Frontal cortex (tissue), 4 donors: Measurements from ENCODE around the gene MAGEB3. TPM values are rescaled to one million over a fixed set of nuclear protein-coding genes. Genes with fewer than 3 reads are reported as not detected.
"Not testable (repeated sequence)": the region's sequence is repeated elsewhere in the genome, so short reads cannot be mapped to it uniquely, and the experiment has no call there.

Experiments
- DNase-seq, 2 donors: peaks; one replicate each; pipeline ENCODE4 v3.0.0; 2012; ENCODE audit warnings: low spot score in 2 of 2
- FAIRE-seq: peaks from 2 replicates; lab custom pipeline; 2012; peaks lifted over from hg19 to GRCh38; lab: Jason Lieb, UNC
- total RNA-seq: library from RNA; depleted of rRNA; stranded (reverse); fragments of >200 nt; gene quantifications from one replicate; pipeline ENCODE4 v1.2.3, GENCODE V29; 2014
- donor health status: control.
- donor health status: control.
- donor health status: control.

MAGEB3 gene
- total RNA-seq: not detected

- FAIRE-seq (no peak), DNase-seq (no peak)
These were observed at the start of gene MAGEB3 for GRCh38 chrX:30230395-30230794. MAGEB3 (plus strand) TSS chrX:30230657; CDS start chrX:30235925, 5,268 bp downstream.

GRCh38 chrX:30181353-30181752, 49.1 kb upstream of the MAGEB3 start:
- no peak for DNase-seq
- FAIRE-seq: no peak

- DNase-seq (no peak), FAIRE-seq (no peak)
These were observed 46.9 kb upstream of the MAGEB3 start for GRCh38 chrX:30183554-30183953.

DNA sequence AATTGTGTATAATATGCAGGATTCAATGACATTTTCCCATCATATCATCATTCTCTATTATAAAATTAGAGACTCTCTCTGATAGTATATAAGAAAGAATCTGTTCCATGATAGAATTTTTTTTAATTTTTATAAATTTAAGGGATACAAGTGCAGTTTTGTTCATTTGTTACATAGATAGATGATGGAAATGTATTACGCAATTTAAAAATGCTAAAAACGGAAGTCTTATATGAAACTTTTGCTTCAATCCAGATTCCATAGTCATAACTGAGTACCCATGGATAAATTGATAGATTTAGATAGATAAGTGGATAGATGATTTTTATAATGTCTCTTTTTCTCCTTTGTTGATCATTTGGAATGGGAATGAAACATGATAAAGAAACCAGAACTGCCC, 40.0 kb upstream of the MAGEB3 start:
- FAIRE-seq (no peak), DNase-seq (no peak)

- FAIRE-seq, DNase-seq: not testable (repeated sequence)
These were observed 36.5 kb upstream of the MAGEB3 start for GRCh38 chrX:30193910-30194309.

GRCh38 chrX:30196322-30196721, 34.1 kb upstream of the MAGEB3 start:
- DNase-seq (peak in 1 of 2 donors; percentile 3), FAIRE-seq (no peak)

DNA sequence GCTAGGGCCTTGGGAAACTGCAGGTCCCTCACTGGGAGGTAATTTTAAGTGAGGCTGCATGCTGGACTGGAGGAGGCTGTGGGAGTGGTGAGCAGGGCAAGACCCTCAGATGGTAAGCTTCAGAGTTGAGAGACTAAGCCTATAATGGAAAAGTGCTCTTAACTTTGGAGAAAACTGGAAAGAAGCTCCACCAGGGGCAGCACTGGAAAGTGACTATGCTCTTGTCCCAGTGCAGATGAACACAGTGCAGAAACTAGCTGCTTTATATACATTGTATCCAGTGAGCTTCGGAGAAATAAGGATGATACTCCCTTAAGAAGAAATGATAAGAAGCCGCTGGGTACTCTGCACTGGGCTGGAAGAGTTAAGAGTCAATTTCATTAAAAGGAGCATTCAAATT, 18.3 kb upstream of the MAGEB3 start:
- DNase-seq: no peak
- no peak for FAIRE-seq

DNA sequence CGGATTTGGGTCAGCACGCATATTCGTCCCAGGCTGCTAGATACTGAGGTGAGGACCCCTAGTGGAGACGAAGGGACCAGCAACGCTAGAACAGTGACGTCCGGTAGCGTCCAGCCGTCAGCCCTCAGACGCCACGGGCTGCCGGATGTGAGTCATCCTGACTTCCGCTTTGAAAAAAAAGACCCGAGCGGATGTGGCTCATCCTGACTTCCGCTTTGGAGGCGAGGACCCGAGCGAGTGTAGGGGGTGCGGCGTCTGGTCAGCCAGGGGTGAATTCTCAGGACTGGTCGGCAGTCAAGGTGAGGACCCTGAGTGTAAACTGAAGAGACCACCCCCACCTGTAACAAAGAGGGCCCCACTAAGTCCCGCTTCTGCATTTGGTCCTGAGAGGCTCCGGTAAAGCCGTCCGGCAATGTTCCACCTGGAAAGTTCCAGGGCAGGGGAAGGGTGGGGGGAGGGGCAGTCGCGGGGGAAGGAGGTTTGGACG, 15.1 kb upstream of the MAGEB3 start, which contains the start of gene MAGEB2:
Gene MAGEB2 (plus strand): TSS at position 207 of the 487 bp plus-strand sequence. CDS start 3,018 bp downstream, outside the sequence.
- DNase-seq (no peak), FAIRE-seq (no peak)

- FAIRE-seq: no peak
- no peak for DNase-seq
These were observed 13.0 kb upstream of the MAGEB3 start for GRCh38 chrX:30217465-30217864.

DNA sequence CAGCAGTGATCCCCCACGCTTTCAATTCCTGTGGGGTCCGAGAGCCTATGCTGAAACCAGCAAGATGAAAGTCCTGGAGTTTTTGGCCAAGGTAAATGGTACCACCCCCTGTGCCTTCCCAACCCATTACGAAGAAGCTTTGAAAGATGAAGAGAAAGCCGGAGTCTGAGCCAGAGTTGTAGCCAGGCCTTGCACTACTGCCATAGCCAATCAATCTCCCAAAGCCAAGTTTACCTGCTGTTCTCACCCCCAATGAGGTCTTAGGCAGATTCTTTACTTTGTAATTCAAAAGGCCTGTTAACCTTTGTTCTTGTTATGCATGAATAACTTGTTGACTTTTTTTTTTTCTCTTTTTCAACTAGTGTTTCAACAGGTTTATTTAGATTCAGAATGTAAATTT, 11.1 kb upstream of the MAGEB3 start:
- DNase-seq: no peak

DNA sequence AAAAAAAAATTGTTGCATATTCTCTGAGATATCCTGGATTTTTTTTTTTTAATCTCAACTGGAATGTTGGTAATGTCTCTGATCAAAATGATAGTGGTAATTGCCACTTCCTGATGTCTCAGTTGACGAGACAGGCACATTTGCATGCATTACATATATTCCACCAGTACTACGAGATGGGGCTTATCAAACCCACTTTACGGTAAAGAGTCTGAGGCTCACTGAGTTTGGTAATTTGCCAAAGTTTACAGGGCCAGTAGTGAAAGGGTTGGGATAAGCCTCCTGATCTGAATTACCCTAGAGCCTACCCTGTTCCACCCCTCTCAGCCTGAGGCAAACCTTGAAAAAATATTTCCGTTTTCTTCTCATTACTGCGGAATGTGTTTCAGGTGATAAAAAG, 9.8 kb upstream of the MAGEB3 start:
- FAIRE-seq (no peak), DNase-seq (no peak)

More for the DNA sequence above, 11.1 kb upstream of the MAGEB3 start:
- no peak for FAIRE-seq

DNA sequence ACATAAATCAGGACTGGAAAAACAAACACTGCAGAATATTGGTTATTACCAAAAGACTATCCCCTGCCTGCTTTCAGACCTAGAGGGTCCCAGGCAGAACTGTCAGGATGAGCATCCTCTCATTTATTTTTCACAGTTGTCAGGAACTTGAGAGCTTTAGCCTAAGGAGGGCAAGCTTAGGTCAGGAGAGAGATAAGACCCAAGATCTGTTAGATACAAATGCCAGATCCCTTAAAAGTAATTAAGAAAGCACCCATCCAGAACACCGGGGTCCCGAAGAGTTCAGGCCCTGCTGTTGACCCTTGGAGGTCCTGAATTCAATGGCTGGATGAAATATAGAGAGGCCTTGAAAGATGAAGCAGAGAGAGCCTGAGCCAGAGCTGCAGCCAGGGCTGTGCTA, 5.9 kb upstream of the MAGEB3 start:
- FAIRE-seq (no peak), DNase-seq (no peak)

DNA sequence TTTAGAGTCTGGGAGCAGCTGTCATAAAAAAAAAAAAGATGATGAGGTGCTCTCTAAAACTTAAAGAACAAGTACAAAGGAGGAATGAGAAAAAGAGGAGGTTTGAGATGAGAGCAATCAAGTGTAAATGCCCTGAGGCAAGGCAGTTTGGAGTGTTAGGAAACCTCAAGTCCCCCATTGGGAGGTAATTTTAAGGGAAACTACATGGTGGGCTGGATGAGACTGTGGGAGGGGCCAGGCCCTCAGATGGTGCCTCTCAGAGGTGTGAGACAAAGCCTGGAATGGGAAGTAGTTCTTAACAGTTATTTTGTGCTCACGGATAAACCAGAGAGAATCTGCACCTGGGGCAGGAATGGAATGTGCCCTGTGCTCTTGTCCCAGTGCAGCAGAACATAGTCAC, 1.9 kb upstream of the MAGEB3 start:
- DNase-seq (no peak), FAIRE-seq (no peak)

DNA sequence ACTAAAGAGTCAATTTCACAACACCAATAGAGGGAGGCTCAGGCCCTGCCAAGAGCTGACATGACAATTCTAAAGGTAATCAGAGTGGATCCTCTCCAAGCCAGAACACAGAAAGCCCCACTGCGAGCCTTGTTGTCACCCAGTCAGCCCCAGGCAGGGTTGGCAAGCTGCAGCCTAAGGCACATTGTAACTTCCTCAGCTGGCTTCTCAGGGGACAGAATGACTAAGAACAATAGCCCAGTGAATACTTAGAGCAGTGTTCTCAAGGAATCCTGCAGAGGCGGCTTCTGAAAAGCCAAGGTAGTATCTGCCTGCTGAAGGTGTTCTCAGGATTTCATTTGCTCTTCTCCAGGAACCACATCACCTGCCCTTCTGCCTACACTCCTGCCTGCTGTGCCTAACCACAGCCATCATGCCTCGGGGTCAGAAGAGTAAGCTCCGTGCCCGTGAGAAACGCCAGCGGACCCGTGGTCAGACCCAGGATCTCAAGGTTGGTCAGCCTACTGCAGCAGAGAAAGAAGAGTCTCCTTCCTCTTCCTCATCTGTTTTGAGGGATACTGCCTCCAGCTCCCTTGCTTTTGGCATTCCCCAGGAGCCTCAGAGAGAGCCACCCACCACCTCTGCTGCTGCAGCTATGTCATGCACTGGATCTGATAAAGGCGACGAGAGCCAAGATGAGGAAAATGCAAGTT, 11.4 kb downstream of the MAGEB3 start, which contains the start of gene MAGEB4:
Gene MAGEB4 (plus strand): TSS at position 277 of the 692 bp plus-strand sequence. CDS start 136 bp downstream, at position 413.
- FAIRE-seq (no peak), DNase-seq (no peak)

GRCh38 chrX:30246769-30247489, 16.5 kb downstream of the MAGEB3 start, which contains the start of gene MAGEB1:
MAGEB1 (plus strand) TSS chrX:30247146; CDS start chrX:30250494, 3,348 bp downstream.
- no peak for FAIRE-seq

DNA sequence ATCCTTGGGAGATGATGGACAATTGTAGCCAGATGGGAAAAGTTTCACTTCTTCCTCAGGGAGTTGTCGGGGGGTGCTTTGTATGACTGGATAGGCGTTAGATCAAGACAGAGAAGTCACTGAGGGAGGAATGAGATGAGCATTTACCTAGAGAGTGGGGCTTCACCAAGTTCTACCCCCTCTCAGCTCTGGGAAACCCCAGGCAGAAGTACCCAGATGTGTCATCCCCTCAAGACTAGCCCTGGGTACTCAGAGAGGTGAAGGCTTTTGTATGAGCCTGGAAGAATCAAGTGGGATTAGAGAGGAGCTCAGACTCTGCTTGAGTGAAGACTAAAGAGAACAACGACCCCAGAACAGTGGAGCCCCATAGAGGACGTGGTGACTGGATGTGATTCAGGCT, 18.4 kb downstream of the MAGEB3 start:
- DNase-seq: no peak
- FAIRE-seq: no peak

More at GRCh38 chrX:30246769-30247489, 16.5 kb downstream of the MAGEB3 start, which contains the start of gene MAGEB1:
- DNase-seq: no peak

GRCh38 chrX:30253257-30253656, 22.8 kb downstream of the MAGEB3 start:
- no peak for DNase-seq
- FAIRE-seq: no peak

GRCh38 chrX:30259927-30260326, 29.5 kb downstream of the MAGEB3 start:
- DNase-seq: no peak
- no peak for FAIRE-seq

GRCh38 chrX:30261012-30261411, 30.6 kb downstream of the MAGEB3 start:
- no peak for FAIRE-seq
- DNase-seq: no peak

DNA sequence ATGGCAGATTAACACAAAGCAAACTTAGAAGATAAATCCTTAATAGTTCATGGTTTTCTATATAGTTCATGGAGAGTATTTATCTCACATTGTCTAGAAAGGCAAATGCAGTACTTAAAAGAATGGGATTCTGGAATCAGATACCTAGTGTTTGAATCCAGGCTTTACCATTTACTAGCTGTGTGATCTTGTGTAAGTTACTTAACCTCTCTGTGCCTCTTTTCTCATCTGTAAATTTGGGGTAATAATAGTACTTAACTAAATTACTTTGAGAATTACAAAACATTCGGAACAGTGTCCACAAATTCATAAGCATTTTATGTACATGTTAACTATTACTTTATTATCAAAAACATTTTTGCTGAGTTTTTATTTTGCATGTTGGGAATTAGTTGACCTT, 32.3 kb downstream of the MAGEB3 start:
- no peak for DNase-seq
- no peak for FAIRE-seq

- FAIRE-seq (no peak), DNase-seq (no peak)
These were observed 40.2 kb downstream of the MAGEB3 start for GRCh38 chrX:30270639-30271038.
